HCT116 (cell line): ENCODE measurements around the gene INPP4A.

Experiments used
- FOSL1 ChIP-seq: IDR thresholded peaks from 2 replicates; pipeline ENCODE4 v1.6.1; 2012; ENCODE audit warnings: low read depth
- POLR2A ChIP-seq: IDR thresholded peaks from 2 replicates; pipeline ENCODE4 v1.7.0; 2011; ENCODE audit warnings: borderline replicate concordance; ENCODE audit not compliant: insufficient read depth, insufficient read length; ENCODE audit errors: extremely low read depth
- ZFX ChIP-seq: fragments of 450-650 bp; IDR thresholded peaks from 2 replicates; pipeline ENCODE4 v1.6.1; 2017

GRCh38 chr2:98516571-98516970, 71.9 kb downstream of the INPP4A start:
- no peak for TF ChIP-seq FOSL1
- no peak for TF ChIP-seq POLR2A
- TF ChIP-seq ZFX = no peak
